Stimulated activated CD8-positive, alpha-beta memory T cell treated with anti-CD3 and anti-CD28 coated beads, Interleukin-12 subunit alpha, Interleukin-12 subunit beta, amount 100 ng/mL, for 24 hours (primary cell): Measurements from ENCODE around the gene DYNLL2.
"Not testable (repeated sequence)": the region's sequence is repeated elsewhere in the genome, so short reads cannot be mapped to it uniquely, and the experiment has no call there.

Experiments
- DNase-seq: peaks from one replicate; pipeline ENCODE4 v3.0.0-alpha.2; 2020; ENCODE audit errors: extremely low read depth

Gene DYNLL2

DNA sequence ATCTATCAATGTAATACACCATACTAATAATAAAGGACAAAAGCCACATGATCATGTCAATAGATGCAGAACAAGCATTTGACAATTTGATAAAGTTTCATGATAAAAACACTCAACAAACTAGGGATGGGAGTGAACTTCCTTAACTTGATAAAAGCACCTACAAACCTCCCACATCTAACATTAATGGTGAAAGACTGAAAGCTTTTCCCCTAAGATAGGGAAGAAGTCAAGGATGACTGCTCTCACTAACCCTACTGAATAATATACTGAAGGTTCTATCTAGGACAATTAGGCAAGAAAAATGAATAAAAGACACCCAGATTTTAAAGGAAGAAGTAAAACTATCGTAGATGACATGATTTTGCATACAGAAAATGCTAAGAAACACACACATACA, 10.4 kb upstream of the DYNLL2 start:
- no peak for DNase-seq

GRCh38 chr17:58073266-58073665, 10.0 kb upstream of the DYNLL2 start:
- DNase-seq = not testable (repeated sequence)

- not testable (repeated sequence) for DNase-seq
Measured at GRCh38 chr17:58074406-58074805, 8.8 kb upstream of the DYNLL2 start.

DNA sequence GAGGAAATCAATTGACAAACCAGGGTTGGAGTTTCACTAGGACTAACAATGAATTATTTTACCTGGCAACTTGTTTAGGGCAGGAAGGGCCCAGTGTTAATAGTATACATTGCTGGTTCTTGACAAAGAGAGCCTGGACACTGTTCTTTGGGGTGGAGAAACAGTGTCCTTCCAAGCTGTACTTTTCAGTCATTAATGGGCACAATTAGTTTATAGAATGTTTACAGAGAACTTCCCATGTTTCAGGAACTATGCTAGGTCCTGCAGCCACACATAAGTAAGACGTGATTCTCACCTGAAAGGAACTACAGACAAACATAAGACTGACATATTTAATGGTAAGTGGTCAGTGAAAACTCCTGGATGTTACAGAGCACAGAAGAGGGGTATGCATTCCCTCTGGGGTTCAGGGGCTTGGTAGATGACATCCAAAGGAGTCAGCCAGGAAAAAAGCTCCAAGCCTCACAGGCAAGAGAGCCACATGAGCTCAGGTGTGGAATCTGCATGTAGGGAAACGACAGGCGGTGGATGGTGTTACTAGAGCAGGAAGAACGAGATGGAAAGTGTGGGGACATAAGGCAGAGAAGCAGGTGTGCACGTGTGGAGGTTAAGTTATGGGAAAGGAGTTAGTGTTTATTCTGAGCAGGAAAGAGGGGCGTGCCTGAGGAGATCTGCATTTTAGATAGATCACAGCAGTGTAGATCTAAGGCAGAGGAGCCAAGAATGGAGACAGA, 3.8 kb upstream of the DYNLL2 start:
- DNase-seq = no peak

GRCh38 chr17:58081646-58082340, 1.4 kb upstream of the DYNLL2 start:
- no peak for DNase-seq

DNA sequence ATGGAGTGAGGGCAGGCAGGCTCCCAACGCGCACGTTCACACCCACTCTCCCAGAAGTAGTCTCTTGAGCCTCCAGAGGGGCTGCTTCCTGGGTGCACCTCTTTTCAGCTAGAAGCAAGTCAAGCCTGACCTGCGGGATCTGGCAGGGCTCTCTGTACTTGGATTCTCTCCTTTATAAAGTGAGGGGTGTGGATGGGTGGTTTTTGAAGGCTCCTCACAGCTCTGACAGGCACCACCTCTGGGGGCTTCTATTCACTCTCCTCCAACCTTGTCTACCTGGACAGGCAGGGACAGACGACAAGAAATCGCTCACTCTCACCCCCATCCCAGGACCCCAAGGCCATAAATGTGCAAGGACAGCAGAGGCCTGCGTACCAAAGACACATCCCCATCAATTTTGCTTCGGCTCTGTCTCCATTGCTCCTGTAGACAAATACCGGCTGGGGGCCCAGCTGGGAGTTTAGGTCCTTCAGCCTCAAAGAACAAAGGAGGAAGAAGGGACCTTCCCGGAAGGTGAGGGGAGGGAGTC, 814 bp upstream of the DYNLL2 start:
- no peak for DNase-seq

GRCh38 chr17:58083491-58084316, 485 bp downstream of the DYNLL2 start:
- DNase-seq = peak; percentile 32

DNA sequence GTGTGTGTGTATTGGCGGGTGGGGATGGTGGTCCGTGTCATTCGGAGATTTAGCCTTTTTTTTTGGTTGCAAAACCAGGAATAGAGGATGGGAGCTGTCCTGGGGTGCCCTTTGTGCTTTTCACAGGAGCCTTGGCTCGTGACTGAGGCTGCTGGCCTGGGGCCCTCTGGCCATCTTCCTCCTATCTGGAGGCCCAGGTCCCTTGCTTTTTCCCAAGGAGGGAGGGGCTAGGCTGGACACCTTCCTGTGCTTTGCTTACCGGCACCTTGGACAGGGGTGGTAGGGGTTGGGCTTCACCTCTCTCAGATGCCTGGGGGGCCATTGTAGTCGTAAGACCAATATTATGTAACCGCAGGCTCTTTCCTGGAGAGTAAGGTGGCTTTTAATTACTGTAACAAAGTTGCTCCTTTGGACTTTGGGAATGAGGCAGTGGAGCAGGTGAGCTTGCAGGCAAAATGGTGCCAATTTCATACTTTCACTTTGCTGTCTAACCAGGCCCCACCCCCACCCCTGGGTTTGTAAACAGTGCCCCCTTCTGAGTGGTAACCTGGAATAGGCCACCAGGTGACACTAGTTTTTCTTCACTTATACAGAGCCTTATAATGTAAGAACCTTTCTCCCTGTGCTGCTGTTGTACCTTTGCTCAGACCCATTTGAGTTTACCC, 1.2 kb downstream of the DYNLL2 start:
- DNase-seq = no peak

- DNase-seq = no peak
Measured at GRCh38 chr17:58085039-58085715, 2.0 kb downstream of the DYNLL2 start.

GRCh38 chr17:58086953-58087352, 3.7 kb downstream of the DYNLL2 start:
- DNase-seq = no peak

DNA sequence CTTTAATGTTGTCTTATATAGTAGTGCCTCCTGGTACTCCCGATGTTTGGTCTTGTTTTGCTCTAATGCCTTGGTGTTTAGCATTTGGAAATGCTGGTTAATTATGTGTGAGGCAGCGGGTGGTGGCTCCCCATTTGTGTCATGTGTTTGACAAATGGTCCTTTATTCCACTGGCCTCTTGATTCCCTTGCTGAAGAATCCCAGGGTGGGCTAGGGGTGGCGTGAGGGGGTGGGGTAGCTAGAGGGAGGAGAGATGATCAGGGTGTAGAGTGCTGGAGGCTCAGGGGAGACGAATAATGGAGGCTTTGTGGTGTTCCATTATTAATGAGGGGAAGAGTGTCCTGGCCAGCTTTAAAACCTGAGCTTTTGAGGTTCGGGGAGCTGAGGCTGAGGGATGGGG, 5.4 kb downstream of the DYNLL2 start:
- no peak for DNase-seq

DNA sequence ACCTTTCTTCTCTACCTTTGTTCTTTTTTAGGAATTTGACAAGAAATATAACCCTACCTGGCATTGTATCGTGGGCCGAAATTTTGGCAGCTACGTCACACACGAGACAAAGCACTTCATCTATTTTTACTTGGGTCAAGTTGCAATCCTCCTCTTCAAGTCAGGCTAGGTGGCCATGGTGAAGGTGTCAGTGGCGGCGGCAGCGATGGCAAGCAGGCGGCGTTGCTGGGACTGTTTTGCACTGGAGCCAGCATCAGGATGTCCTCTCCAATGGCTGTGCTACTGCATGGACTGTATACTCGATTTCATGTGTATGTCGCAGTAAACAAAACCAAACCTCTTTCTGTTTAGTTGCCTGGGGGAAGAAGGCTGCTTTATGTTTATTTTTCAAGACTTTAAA, 5.9 kb downstream of the DYNLL2 start:
- DNase-seq = no peak

GRCh38 chr17:58091024-58091567, 7.9 kb downstream of the DYNLL2 start:
- no peak for DNase-seq

GRCh38 chr17:58092101-58092796, 9.0 kb downstream of the DYNLL2 start:
- no peak for DNase-seq

DNA sequence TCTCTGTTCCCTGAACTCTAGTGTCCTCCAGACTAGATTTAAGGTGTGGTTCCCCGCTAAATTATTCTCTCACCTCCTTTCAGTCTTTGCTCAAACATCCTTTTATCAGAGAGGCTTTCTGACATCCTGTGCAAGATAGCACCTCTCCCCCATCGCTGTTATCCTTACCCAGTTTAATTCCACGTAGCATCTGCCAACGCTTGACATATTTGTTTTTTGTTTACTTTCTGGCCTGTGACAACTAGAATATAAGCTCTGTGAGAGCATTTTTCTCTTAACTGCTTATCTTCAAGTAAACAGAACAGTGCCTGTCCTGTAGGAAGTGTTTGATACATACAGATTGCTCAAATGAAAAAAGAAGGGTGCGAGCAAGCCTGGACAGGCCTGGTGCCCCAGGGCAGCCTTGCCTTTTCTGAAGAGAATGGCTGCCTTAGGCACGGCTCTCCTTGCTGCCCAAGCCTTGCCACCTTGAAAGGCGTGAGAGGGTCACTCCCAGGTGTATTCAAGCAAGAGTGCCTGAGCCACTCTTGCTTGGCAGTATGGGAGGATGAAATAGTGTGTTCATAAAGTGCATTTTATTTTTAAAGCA, 9.7 kb downstream of the DYNLL2 start:
- DNase-seq = no peak

DNA sequence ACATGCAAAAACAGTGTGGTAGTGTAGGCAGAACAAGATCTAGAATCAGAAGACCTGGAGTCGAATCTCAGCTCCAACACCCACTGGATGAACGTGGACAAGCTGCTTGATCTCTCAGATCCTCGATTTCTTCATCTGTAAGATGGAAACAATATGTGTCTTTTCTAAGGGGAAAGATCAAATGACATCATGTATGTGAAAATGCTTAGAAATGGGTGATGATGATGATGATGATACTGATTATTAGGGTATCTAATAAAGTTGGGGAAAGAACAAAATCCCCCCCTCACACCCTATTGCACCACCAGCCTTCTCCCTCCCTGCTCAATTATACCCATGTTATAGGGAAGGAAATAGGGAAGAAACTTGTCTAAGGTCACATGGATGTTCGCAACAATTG, 10.9 kb downstream of the DYNLL2 start:
- no peak for DNase-seq

GRCh38 chr17:58096892-58097291, 13.7 kb downstream of the DYNLL2 start:
- no peak for DNase-seq

DNA sequence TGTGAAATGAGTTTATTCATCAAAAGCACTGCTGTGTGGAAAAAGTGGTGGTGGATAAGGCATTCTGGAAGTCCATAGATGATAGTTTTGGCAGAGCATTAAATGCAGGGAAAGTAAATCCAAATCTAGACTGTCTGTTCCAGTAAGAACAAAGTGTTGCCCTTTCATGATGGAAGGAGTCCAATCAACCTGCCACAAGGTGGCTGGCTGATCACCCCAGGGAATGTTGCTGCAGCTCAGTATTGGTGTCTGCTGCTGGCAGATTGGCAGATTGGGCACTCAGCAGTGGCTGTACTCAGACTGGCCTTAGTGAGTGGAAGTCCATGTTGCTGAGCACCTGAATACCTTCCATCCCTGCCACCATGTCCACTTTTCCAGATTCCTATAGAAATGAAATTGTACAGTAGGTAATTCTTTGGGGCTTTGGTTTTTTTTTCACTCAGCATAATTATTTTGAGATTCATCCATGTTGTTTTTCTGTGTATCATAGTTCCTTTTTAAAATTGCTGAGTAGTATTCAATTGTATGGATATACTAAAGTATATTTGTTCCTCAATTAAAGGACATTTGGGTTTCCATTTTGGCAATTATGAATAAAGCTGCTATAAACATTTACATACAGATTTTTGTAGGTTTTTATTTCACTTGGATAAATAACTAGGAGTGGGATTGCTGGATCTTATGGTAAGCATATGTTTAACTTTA, 14.3 kb downstream of the DYNLL2 start:
- no peak for DNase-seq

DNA sequence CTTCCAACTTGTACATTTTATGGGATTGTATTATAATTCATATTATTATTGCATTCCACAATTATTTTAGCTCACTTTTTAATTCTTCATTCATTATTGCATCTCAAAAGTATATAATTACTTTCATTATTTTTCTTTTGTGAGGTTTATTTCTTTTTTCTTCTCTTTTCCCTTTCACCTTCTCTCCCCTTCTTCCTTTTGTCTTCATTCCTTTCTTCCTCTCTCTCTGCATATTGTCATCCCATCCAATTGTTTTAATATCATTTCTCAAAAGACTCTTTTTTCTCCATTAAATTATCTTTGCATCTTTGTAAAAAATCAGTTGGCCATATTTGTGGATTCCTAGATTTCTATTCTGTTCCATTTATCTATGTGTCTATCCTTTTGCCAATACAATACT, 17.3 kb downstream of the DYNLL2 start:
- DNase-seq = no peak
